ENCODE data around the gene PLXNA4.

The PLXNA4 gene

GRCh38 chr7:132592936-132593335 is 16.7 kb upstream of the PLXNA4 start:
- POLR2A ChIA-PET, result no interaction called here
- CTCF ChIA-PET, result interaction anchor here (2.0 to 3.7 kb wide), 2 partner anchors 13 to 19 kb away, joined by 4 to 18 read pairs; no protein-coding TSS in a partner anchor
- no peak for TF ChIP-seq CTCF (IDR thresholded peaks at IDR 0.05; ENCODE audit: control extremely low read depth, extremely low read depth, low read depth, missing control alignments)
- no peak for DNase-seq (ENCODE audit: extremely low spot score)

GRCh38 chr7:132592231-132592920 is 16.1 kb upstream of the PLXNA4 start:
- CTCF ChIA-PET, result interaction anchor here (2.0 to 3.7 kb wide), 2 partner anchors 12 to 18 kb away, joined by 4 to 18 read pairs; no protein-coding TSS in a partner anchor
- no peak for TF ChIP-seq CTCF (IDR thresholded peaks at IDR 0.05; ENCODE audit: control extremely low read depth, extremely low read depth, low read depth, missing control alignments)
- no peak for DNase-seq (ENCODE audit: extremely low spot score)
- POLR2A ChIA-PET, result no interaction called here

- TF ChIP-seq CTCF (IDR thresholded peaks at IDR 0.05; ENCODE audit: control extremely low read depth, extremely low read depth, low read depth, missing control alignments), result no peak
These were observed 13.9 kb upstream of the PLXNA4 start for GRCh38 chr7:132590162-132590561.

GRCh38 chr7:132588596-132588995 is 12.3 kb upstream of the PLXNA4 start:
- ChIA-PET CTCF (interaction anchor here (1.3 kb wide), 1 partner anchor 8 kb away, joined by 5 read pairs; no protein-coding TSS in a partner anchor), POLR2A (no interaction called here)
- DNase-seq (ENCODE audit: extremely low spot score), result no peak
- TF ChIP-seq CTCF (IDR thresholded peaks at IDR 0.05; ENCODE audit: control extremely low read depth, extremely low read depth, low read depth, missing control alignments), result no peak

More at GRCh38 chr7:132590162-132590561, 13.9 kb upstream of the PLXNA4 start:
- CTCF ChIA-PET, result interaction anchor here (1.4 to 3.7 kb wide), 2 partner anchors 10 to 19 kb away, joined by 3 to 18 read pairs; no protein-coding TSS in a partner anchor
- DNase-seq (ENCODE audit: extremely low spot score), result no peak
- POLR2A ChIA-PET, result no interaction called here

GRCh38 chr7:132584796-132585494 is 8.7 kb upstream of the PLXNA4 start:
- DNase-seq (ENCODE audit: extremely low spot score), result no peak
- no peak for TF ChIP-seq CTCF (IDR thresholded peaks at IDR 0.05; ENCODE audit: control extremely low read depth, extremely low read depth, low read depth, missing control alignments)
- ChIA-PET POLR2A (no interaction called here), CTCF (interaction anchor here (1.1 kb wide), 1 partner anchor 728 kb away, joined by 3 read pairs; no protein-coding TSS in a partner anchor)

- no peak for DNase-seq (ENCODE audit: extremely low spot score)
- POLR2A ChIA-PET, result no interaction called here
- TF ChIP-seq CTCF (IDR thresholded peaks at IDR 0.05; ENCODE audit: control extremely low read depth, extremely low read depth, low read depth, missing control alignments), result no peak
- CTCF ChIA-PET, result interaction anchor here (0.8 to 3.4 kb wide), 30 partner anchors 8 to 1416 kb away, joined by 3 to 25 read pairs (median 4); no protein-coding TSS in a partner anchor
These were observed 5.2 kb upstream of the PLXNA4 start for GRCh38 chr7:132581431-132581830.
